Smooth muscle cell (in vitro differentiated cells): ENCODE results near the gene AGAP3. TPM values are rescaled to one million over a fixed set of nuclear protein-coding genes. Genes with fewer than 3 reads are reported as not detected.

Experiments used
- DNase-seq: peaks from one replicate; lab custom pipeline; 2025; ENCODE audit not compliant: unreplicated experiment; lab: John Stamatoyannopoulos, UW
- H2AFZ ChIP-seq: fragments of 200-600 bp; sonication (generic); 2 replicates; pipeline ENCODE4 v1.6.0; 2016; ENCODE audit warnings: antibody characterized with exemption, low read depth, mild to moderate bottlenecking
- H3F3A ChIP-seq: fragments of 200-600 bp; sonication (generic); 2 replicates; pipeline ENCODE4 v1.6.0; 2017; ENCODE audit warnings: antibody characterized with exemption, low read depth
- H3K27ac ChIP-seq: fragments of 200-600 bp; sonication (generic); 2 replicates; pipeline ENCODE4 v1.5.1; 2016; ENCODE audit warnings: low read depth, mild to moderate bottlenecking
- H3K27me3 ChIP-seq: fragments of 200-600 bp; sonication (generic); 2 replicates; pipeline ENCODE4 v1.6.1; 2016; ENCODE audit warnings: low read depth, mild to moderate bottlenecking
- H3K36me3 ChIP-seq: fragments of 200-600 bp; sonication (generic); 2 replicates; pipeline ENCODE4 v1.5.1; 2016; ENCODE audit warnings: low read depth
- H3K4me1 ChIP-seq: fragments of 200-600 bp; sonication (generic); 2 replicates; pipeline ENCODE4 v1.5.1; 2016; ENCODE audit warnings: low read depth
- H3K4me2 ChIP-seq: fragments of 200-600 bp; sonication (generic); 2 replicates; pipeline ENCODE4 v1.6.0; 2016; ENCODE audit warnings: mild to moderate bottlenecking
- H3K4me3 ChIP-seq: fragments of 200-600 bp; sonication (generic); 2 replicates; pipeline ENCODE4 v1.5.1; 2016; ENCODE audit warnings: mild to moderate bottlenecking
- H3K79me2 ChIP-seq: fragments of 200-600 bp; sonication (generic); 2 replicates; pipeline ENCODE4 v1.6.0; 2016; ENCODE audit warnings: low read depth, mild to moderate bottlenecking
- H3K9ac ChIP-seq: fragments of 200-600 bp; sonication (generic); 2 replicates; pipeline ENCODE4 v1.6.0; 2016; ENCODE audit warnings: low read depth
- H3K9me3 ChIP-seq: fragments of 200-600 bp; sonication (generic); replicated peaks from 2 replicates; pipeline ENCODE4 v1.5.1; 2016; ENCODE audit warnings: low read depth
- H4K20me1 ChIP-seq: fragments of 200-600 bp; sonication (generic); 2 replicates; pipeline ENCODE4 v1.6.0; 2016; ENCODE audit warnings: low read depth
- WGBS: methylation state at CpG from one replicate; pipeline ENCODE4 v1.1.7; 2016; ENCODE audit warnings: low lambda C conversion rate; 5-methylcytosine and 5-hydroxymethylcytosine counted together
- polyA plus RNA-seq: library from polyadenylated mRNA; unstranded; fragments of >200 nt; fragmentation: Nextera tagmentation; extraction: Ambion mirVana; gene quantifications from 2 replicates; pipeline ENCODE4 v1.2.1, GENCODE V29; 2016
- total RNA-seq: library from RNA; depleted of rRNA; stranded (reverse); fragments of >200 nt; gene quantifications from 2 replicates; pipeline ENCODE4 v1.2.3, GENCODE V29; 2014
- TF ChIP-seq, protein P1 (sequence below): fragments of 200-600 bp; sonication (generic); IDR thresholded peaks from 2 replicates; pipeline ENCODE4 v1.5.1; 2017; ENCODE audit warnings: borderline replicate concordance, mild to moderate bottlenecking, antibody characterized with exemption; ENCODE audit not compliant: insufficient read depth, poor library complexity, severe bottlenecking

The AGAP3 gene
- total and polyA plus RNA-seq, 2 experiments from 2014 or later, result 29.8 to 51.4 TPM

DNA sequence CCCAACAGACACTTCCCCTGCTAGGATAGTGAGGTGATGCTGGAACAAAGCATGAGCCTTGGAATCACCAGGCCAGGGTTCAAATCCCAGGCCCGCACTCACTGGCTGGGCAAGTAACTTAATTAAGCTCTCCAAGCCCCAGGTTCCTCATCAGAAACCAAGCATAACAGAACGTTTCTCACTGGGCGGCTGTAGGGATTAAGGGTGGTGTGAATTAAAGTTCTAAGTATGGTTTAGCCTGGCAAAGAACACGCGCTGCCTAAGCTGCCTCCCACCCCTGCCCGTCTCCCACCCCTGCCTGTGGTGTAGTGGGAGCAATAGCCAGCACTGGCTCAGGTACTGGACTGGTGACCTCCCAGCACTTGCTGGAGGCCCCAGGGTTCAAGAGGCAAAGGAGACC lies 21.3 kb upstream of the AGAP3 start:
- over 99% methylated on average over 5 of the region's 6 CpGs for WGBS
- TF ChIP-seq, protein P1, sequence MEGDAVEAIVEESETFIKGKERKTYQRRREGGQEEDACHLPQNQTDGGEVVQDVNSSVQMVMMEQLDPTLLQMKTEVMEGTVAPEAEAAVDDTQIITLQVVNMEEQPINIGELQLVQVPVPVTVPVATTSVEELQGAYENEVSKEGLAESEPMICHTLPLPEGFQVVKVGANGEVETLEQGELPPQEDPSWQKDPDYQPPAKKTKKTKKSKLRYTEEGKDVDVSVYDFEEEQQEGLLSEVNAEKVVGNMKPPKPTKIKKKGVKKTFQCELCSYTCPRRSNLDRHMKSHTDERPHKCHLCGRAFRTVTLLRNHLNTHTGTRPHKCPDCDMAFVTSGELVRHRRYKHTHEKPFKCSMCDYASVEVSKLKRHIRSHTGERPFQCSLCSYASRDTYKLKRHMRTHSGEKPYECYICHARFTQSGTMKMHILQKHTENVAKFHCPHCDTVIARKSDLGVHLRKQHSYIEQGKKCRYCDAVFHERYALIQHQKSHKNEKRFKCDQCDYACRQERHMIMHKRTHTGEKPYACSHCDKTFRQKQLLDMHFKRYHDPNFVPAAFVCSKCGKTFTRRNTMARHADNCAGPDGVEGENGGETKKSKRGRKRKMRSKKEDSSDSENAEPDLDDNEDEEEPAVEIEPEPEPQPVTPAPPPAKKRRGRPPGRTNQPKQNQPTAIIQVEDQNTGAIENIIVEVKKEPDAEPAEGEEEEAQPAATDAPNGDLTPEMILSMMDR, result no peak
- Histone ChIP-seq H4K20me1 (peaks cover 92% of the 10 kb centered on the region), H3K4me2 (no peak overlapping the region), H3K4me3 (no peak overlapping the region), H3K27me3 (no peaks in the 10 kb centered on the region), H2AFZ (no peak overlapping the region), H3K36me3 (no peaks in the 10 kb centered on the region), H3K9ac (no peak overlapping the region), H3K4me1 (peaks cover 25% of the 10 kb centered on the region), H3K27ac (no peak overlapping the region), H3K9me3 (no peaks in the 10 kb centered on the region), H3K79me2 (peaks cover 19% of the 10 kb centered on the region), H3F3A (peaks cover 10% of the 10 kb centered on the region)
- no peak for DNase-seq

GRCh38 chr7:151065516-151065915 lies 20.8 kb upstream of the AGAP3 start:
- H4K20me1 ChIP-seq, result peaks cover 90% of the 10 kb centered on the region
- H3K27me3 ChIP-seq, result no peaks in the 10 kb centered on the region
- H3K4me2 ChIP-seq, result no peak overlapping the region
- no peaks in the 10 kb centered on the region for H3K36me3 ChIP-seq
- no peak overlapping the region for H3K4me3 ChIP-seq
- TF ChIP-seq, protein P1, result no peak
- H3K27ac ChIP-seq, result no peak overlapping the region
- H2AFZ ChIP-seq, result no peak overlapping the region
- no peak overlapping the region for H3K9ac ChIP-seq
- H3K79me2 ChIP-seq, result peaks cover 14% of the 10 kb centered on the region
- WGBS, result 93% methylated on average over 14 of the region's 14 CpGs
- peaks cover 23% of the 10 kb centered on the region for H3K4me1 ChIP-seq
- DNase-seq, result no peak
- H3F3A ChIP-seq, result peaks cover 10% of the 10 kb centered on the region
- H3K9me3 ChIP-seq, result no peaks in the 10 kb centered on the region

GRCh38 chr7:151066273-151066974 lies 19.9 kb upstream of the AGAP3 start:
- Histone ChIP-seq H3K4me2 (no peak overlapping the region), H3K9ac (no peak overlapping the region), H4K20me1 (peaks cover 81% of the 10 kb centered on the region), H2AFZ (no peak overlapping the region), H3K79me2 (peaks cover 8% of the 10 kb centered on the region), H3F3A (peaks cover 9% of the 10 kb centered on the region), H3K27ac (no peak overlapping the region), H3K27me3 (no peaks in the 10 kb centered on the region), H3K9me3 (no peaks in the 10 kb centered on the region), H3K36me3 (no peaks in the 10 kb centered on the region), H3K4me1 (peaks cover 14% of the 10 kb centered on the region), H3K4me3 (no peak overlapping the region)
- TF ChIP-seq, protein P1, result no peak
- DNase-seq, result no peak
- WGBS, result 95% methylated on average over 26 of the region's 39 CpGs
